ENCODE measurements around the gene PRKAR2A.
"Not testable (repeated sequence)": the region's sequence is repeated elsewhere in the genome, so short reads cannot be mapped to it uniquely, and the experiment has no call there.

GRCh38 chr3:48759531-48759930, 88.1 kb downstream of the PRKAR2A start:
- not testable (repeated sequence) for TF ChIP-seq CEBPB (tag; IDR thresholded peaks at IDR 0.05); JUND (IDR thresholded peaks at IDR 0.05; ENCODE audit: borderline replicate concordance, low read depth, low read length); JUND (tag; IDR thresholded peaks at IDR 0.05; ENCODE audit: borderline replicate concordance, low read depth, low read length); U2AF1 (optimal IDR thresholded peaks at IDR 0.05; ENCODE audit: low read depth, low read length); ZNF239 (CRISPR knock-in tag; IDR thresholded peaks at IDR 0.05); BRCA1 (IDR thresholded peaks at IDR 0.05); BRCA1 (CRISPR knock-in tag; IDR thresholded peaks at IDR 0.05); RAD21 (CRISPR knock-in tag; conservative IDR thresholded peaks at IDR 0.05 in 1 of 2, IDR thresholded peaks at IDR 0.05 in 1 of 2); POLR2A (conservative IDR thresholded peaks at IDR 0.05); ZNF24 (IDR thresholded peaks at IDR 0.05); ZNF583 (CRISPR knock-in tag; IDR thresholded peaks at IDR 0.05); PCBP2 (IDR thresholded peaks at IDR 0.05; ENCODE audit: low read depth, low read length, poor library complexity, severe bottlenecking)
- TF ChIP-seq, protein P1, sequence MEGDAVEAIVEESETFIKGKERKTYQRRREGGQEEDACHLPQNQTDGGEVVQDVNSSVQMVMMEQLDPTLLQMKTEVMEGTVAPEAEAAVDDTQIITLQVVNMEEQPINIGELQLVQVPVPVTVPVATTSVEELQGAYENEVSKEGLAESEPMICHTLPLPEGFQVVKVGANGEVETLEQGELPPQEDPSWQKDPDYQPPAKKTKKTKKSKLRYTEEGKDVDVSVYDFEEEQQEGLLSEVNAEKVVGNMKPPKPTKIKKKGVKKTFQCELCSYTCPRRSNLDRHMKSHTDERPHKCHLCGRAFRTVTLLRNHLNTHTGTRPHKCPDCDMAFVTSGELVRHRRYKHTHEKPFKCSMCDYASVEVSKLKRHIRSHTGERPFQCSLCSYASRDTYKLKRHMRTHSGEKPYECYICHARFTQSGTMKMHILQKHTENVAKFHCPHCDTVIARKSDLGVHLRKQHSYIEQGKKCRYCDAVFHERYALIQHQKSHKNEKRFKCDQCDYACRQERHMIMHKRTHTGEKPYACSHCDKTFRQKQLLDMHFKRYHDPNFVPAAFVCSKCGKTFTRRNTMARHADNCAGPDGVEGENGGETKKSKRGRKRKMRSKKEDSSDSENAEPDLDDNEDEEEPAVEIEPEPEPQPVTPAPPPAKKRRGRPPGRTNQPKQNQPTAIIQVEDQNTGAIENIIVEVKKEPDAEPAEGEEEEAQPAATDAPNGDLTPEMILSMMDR (IDR thresholded peaks at IDR 0.05 in 2 of 3, conservative IDR thresholded peaks at IDR 0.05 in 1 of 3; ENCODE audit: insufficient read depth in 2 of 3, low read depth in 1 of 3, low read length in 3 of 3): not testable (repeated sequence)
- TF ChIP-seq, protein P2, sequence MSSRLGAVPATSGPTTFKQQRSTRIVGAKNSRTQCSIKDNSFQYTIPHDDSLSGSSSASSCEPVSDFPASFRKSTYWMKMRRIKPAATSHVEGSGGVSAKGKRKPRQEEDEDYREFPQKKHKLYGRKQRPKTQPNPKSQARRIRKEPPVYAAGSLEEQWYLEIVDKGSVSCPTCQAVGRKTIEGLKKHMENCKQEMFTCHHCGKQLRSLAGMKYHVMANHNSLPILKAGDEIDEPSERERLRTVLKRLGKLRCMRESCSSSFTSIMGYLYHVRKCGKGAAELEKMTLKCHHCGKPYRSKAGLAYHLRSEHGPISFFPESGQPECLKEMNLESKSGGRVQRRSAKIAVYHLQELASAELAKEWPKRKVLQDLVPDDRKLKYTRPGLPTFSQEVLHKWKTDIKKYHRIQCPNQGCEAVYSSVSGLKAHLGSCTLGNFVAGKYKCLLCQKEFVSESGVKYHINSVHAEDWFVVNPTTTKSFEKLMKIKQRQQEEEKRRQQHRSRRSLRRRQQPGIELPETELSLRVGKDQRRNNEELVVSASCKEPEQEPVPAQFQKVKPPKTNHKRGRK (tag; IDR thresholded peaks at IDR 0.05): not testable (repeated sequence)

All from K562 (cell line).